HepG2 (cell line): ENCODE data around the gene CCNA2. TPM values are rescaled to one million over a fixed set of nuclear protein-coding genes. Genes with fewer than 3 reads are reported as not detected.
A peak's percentile ranks its signal among the peaks of the same experiment; 100 is the strongest.

Experiments
- ATF7-NPFF ChIP-seq: sonication (generic); formaldehyde crosslinking; IDR thresholded peaks from 2 replicates; pipeline ENCODE4 v1.8.1; 2023; ENCODE audit warnings: mild to moderate bottlenecking, low read depth, missing genetic modification reagents, moderate library complexity
- JUN ChIP-seq: sonication (generic); formaldehyde crosslinking; IDR thresholded peaks from 2 replicates; pipeline ENCODE4 v1.4.0; 2020; ENCODE audit warnings: mild to moderate bottlenecking, missing genetic modification reagents
- KAT8 ChIP-seq: IDR thresholded peaks from 2 replicates; pipeline ENCODE4 v1.6.1; 2016; ENCODE audit warnings: missing genetic modification reagents, missing compliant biosample characterization
- KDM2A ChIP-seq: sonication (generic); formaldehyde crosslinking; IDR thresholded peaks from 2 replicates; pipeline ENCODE4 v1.4.0; 2020; ENCODE audit warnings: low read depth, missing genetic modification reagents, borderline replicate concordance
- KDM6A ChIP-seq: IDR thresholded peaks from 2 replicates; pipeline ENCODE4 v1.6.1; 2016; ENCODE audit warnings: low read depth
- NKX3-1 ChIP-seq: sonication (generic); formaldehyde crosslinking; IDR thresholded peaks from 2 replicates; pipeline ENCODE4 v1.5.0; 2020; ENCODE audit warnings: missing genetic modification reagents
- PAX8 ChIP-seq: sonication (generic); formaldehyde crosslinking; IDR thresholded peaks from 2 replicates; pipeline ENCODE4 v1.8.0; 2022; ENCODE audit warnings: mild to moderate bottlenecking, missing genetic modification reagents, borderline replicate concordance
- PCBP1 ChIP-seq: fragments of 200-400 bp; formaldehyde crosslinking; IDR thresholded peaks from 2 replicates; pipeline ENCODE4 v1.6.1; 2017; ENCODE audit warnings: mild to moderate bottlenecking, low read depth, low read length, borderline replicate concordance
- RXRB ChIP-seq: IDR thresholded peaks from 2 replicates; pipeline ENCODE4 v1.6.1; 2016; ENCODE audit warnings: borderline replicate concordance, missing genetic modification reagents, missing compliant biosample characterization
- SALL2 ChIP-seq: sonication (generic); formaldehyde crosslinking; IDR thresholded peaks from 2 replicates; pipeline ENCODE4 v1.8.1; 2023; ENCODE audit warnings: mild to moderate bottlenecking, missing genetic modification reagents, inconsistent platforms
- SNRNP70 ChIP-seq: fragments of 200-400 bp; formaldehyde crosslinking; IDR thresholded peaks from 2 replicates; pipeline ENCODE4 v1.6.1; 2017; ENCODE audit warnings: mild to moderate bottlenecking, low read depth, low read length, moderate library complexity
- SPEN ChIP-seq: sonication (generic); formaldehyde crosslinking; IDR thresholded peaks from 2 replicates; pipeline ENCODE4 v1.5.1; 2020; ENCODE audit warnings: low read depth, mild to moderate bottlenecking, missing genetic modification reagents
- TCF7 ChIP-seq: sonication (generic); IDR thresholded peaks from 2 replicates; pipeline ENCODE4 v1.6.1; 2016; ENCODE audit warnings: antibody characterized with exemption, low read depth
- TRIM24 ChIP-seq: sonication (generic); formaldehyde crosslinking; IDR thresholded peaks from 2 replicates; pipeline ENCODE4 v1.8.0; 2022; ENCODE audit warnings: mild to moderate bottlenecking, missing genetic modification reagents
- ZNF367 ChIP-seq: sonication (generic); formaldehyde crosslinking; IDR thresholded peaks from 2 replicates; pipeline ENCODE4 v1.4.0; 2020; ENCODE audit warnings: missing genetic modification reagents, borderline replicate concordance
- ZNF432 ChIP-seq: sonication (generic); formaldehyde crosslinking; IDR thresholded peaks from 2 replicates; pipeline ENCODE4 v1.5.0; 2020; ENCODE audit warnings: missing genetic modification reagents, mild to moderate bottlenecking, borderline replicate concordance
- ZNF616 ChIP-seq: sonication (generic); formaldehyde crosslinking; IDR thresholded peaks from 2 replicates; pipeline ENCODE4 v1.5.0; 2020; ENCODE audit warnings: low read depth, mild to moderate bottlenecking, missing genetic modification reagents
- ZNF879 ChIP-seq: sonication (generic); formaldehyde crosslinking; IDR thresholded peaks from 2 replicates; pipeline ENCODE4 v1.8.1; 2023; ENCODE audit warnings: missing genetic modification reagents
- polyA plus RNA-seq, 8 experiments: library from polyadenylated mRNA; depleted of rRNA in 3 of 8; stranded (reverse) in 7 of 8; unstranded in 1 of 8; fragments of >200 nt; fragmentation: Illumina TruSeq in 4 of 8; extraction: Trizol in 4 of 8; gene quantifications; 2 replicates each; pipeline versions ENCODE4 v1.2.1 to v1.2.3, GENCODE V29; 2011 to 2016; ENCODE audit warnings: low read depth in 4 of 8, missing spikeins in 1 of 8, mixed read lengths in 1 of 8; ENCODE audit not compliant: insufficient read depth in 1 of 8
- total RNA-seq, 5 experiments: library from RNA; depleted of rRNA; stranded (reverse); fragments of >200 nt; fragmentation: Illumina TruSeq; extraction: Trizol; gene quantifications; 2 replicates each; pipeline ENCODE4 v1.2.3, GENCODE V29; 2016; ENCODE audit warnings: low read depth in 1 of 5
- TF ChIP-seq, protein P1 (sequence below): IDR thresholded peaks from 2 replicates; pipeline ENCODE4 v1.6.1; 2016; ENCODE audit warnings: low read depth, missing genetic modification reagents, missing compliant biosample characterization
- TF ChIP-seq, protein P2 (sequence below): sonication (generic); formaldehyde crosslinking; IDR thresholded peaks from 2 replicates; pipeline ENCODE4 v1.8.0; 2022; ENCODE audit warnings: low read depth, missing genetic modification reagents

The CCNA2 gene
- total and polyA plus RNA-seq, 2 of the 13 experiments (the other 11 are each of a cell fraction or from before 2014, with no cell fraction given), result 31.3 to 105 TPM

DNA sequence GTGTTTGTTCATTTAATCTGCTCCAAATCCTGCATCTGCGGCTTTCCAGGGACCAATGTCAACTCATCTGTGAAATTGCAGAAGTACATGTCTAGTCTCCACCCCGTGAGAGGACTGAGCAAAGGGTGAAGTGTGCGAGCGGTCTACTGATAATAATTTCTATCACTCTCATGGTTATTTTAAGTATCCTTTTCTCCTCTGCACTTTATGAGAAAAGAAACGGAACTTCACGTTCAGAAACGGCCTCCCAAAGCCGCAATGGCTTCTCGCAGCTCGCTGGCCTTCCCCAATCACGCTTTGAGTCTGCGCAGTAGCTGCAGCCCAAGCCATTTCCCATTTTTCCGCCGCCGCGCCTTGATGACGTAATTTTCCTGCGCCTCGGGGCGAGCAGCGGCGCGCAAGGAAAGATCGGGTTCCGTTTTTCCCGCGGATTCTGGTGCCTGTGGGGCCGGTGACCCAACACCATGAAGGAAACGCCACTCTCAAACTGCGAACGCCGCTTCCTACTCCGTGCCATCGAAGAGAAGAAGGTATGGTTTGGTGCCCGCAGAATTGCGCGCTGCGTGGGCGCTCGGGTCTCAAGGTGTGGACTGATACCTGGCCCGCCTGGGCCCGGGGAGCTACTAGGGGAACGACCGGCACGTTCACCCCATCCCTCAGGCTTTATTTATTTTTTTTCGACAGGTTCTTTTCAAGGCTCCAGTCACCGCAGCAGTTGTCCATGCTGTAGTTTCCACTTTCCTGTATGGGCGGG is 22.5 kb downstream of the CCNA2 start, which contains the start of gene EXOSC9 (continued):
- TF ChIP-seq, protein P1, sequence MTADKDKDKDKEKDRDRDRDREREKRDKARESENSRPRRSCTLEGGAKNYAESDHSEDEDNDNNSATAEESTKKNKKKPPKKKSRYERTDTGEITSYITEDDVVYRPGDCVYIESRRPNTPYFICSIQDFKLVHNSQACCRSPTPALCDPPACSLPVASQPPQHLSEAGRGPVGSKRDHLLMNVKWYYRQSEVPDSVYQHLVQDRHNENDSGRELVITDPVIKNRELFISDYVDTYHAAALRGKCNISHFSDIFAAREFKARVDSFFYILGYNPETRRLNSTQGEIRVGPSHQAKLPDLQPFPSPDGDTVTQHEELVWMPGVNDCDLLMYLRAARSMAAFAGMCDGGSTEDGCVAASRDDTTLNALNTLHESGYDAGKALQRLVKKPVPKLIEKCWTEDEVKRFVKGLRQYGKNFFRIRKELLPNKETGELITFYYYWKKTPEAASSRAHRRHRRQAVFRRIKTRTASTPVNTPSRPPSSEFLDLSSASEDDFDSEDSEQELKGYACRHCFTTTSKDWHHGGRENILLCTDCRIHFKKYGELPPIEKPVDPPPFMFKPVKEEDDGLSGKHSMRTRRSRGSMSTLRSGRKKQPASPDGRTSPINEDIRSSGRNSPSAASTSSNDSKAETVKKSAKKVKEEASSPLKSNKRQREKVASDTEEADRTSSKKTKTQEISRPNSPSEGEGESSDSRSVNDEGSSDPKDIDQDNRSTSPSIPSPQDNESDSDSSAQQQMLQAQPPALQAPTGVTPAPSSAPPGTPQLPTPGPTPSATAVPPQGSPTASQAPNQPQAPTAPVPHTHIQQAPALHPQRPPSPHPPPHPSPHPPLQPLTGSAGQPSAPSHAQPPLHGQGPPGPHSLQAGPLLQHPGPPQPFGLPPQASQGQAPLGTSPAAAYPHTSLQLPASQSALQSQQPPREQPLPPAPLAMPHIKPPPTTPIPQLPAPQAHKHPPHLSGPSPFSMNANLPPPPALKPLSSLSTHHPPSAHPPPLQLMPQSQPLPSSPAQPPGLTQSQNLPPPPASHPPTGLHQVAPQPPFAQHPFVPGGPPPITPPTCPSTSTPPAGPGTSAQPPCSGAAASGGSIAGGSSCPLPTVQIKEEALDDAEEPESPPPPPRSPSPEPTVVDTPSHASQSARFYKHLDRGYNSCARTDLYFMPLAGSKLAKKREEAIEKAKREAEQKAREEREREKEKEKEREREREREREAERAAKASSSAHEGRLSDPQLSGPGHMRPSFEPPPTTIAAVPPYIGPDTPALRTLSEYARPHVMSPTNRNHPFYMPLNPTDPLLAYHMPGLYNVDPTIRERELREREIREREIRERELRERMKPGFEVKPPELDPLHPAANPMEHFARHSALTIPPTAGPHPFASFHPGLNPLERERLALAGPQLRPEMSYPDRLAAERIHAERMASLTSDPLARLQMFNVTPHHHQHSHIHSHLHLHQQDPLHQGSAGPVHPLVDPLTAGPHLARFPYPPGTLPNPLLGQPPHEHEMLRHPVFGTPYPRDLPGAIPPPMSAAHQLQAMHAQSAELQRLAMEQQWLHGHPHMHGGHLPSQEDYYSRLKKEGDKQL (CRISPR knock-in tag), result 0 out of 2 replicates have a peak, but pooled peaks have one; percentile 40
- TF ChIP-seq KDM6A, result no peak
- peak; percentile 99 for TF ChIP-seq KAT8 (CRISPR knock-in tag)
- no peak for TF ChIP-seq TRIM24
- no peak for TF ChIP-seq PAX8
- TF ChIP-seq ZNF879, result no peak
- peak; percentile 76 for TF ChIP-seq ATF7-NPFF (CRISPR knock-in tag)
- peak; percentile 60 for TF ChIP-seq RXRB
- no peak for TF ChIP-seq TCF7
- no peak for TF ChIP-seq ZNF432 (CRISPR knock-in tag)
- peak; percentile 92 for TF ChIP-seq SPEN (CRISPR knock-in tag)
- TF ChIP-seq SNRNP70, result no peak
- 0 out of 2 replicates have a peak, but pooled peaks have one; percentile 72 for TF ChIP-seq JUN (CRISPR knock-in tag)
- TF ChIP-seq NKX3-1 (CRISPR knock-in tag), result peak; percentile 89; the same call in 1 of the 2 replicates
- peak; percentile 77; the same call in 1 of the 2 replicates for TF ChIP-seq SALL2 (CRISPR knock-in tag)
- TF ChIP-seq, protein P2, sequence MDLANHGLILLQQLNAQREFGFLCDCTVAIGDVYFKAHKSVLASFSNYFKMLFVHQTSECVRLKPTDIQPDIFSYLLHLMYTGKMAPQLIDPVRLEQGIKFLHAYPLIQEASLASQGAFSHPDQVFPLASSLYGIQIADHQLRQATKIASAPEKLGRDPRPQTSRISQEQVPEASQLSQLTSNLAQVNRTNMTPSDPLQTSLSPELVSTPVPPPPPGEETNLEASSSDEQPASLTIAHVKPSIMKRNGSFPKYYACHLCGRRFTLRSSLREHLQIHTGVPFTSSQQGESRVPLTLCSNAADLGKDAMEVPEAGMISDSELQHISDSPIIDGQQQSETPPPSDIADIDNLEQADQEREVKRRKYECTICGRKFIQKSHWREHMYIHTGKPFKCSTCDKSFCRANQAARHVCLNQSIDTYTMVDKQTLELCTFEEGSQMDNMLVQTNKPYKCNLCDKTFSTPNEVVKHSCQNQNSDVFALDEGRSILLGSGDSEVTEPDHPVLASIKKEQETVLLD (CRISPR knock-in tag), result peak; percentile 72
- TF ChIP-seq KDM2A (CRISPR knock-in tag), result peak; percentile 99
- no peak for TF ChIP-seq ZNF367
- TF ChIP-seq ZNF616 (CRISPR knock-in tag), result no peak
- TF ChIP-seq PCBP1, result peak; percentile 70; the same call in 1 of the 2 replicates
